ENCODE results near the gene TPX2.
"Not testable (repeated sequence)": the region's sequence is repeated elsewhere in the genome, so short reads cannot be mapped to it uniquely, and the experiment has no call there.

The TPX2 gene

DNA sequence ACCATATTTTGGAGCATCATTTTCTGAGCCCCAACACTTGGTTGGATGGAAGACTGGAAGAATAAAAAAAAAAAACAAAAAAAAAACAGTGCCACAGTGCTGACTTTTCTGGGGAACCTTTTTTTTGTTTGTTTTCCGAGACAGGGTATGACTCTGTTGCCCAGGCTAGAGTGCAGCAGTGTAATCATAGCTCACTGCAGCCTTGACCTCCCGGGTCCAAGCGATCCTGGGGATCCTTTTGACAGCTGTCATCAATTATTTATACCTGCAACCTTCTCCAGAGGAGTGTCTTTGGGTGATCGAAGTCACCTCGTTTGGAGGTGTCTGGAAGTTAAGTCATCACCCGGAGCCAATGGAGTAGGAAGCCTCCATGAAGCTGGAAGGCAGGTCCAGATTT is 7.8 kb upstream of the TPX2 start:
- in situ Hi-C loops (cut with MboI; ENCODE audit: low sequenced_read_pairs, unreplicated experiment), result no loop called here
- TF ChIP-seq CTCF (IDR thresholded peaks at IDR 0.05; ENCODE audit: borderline replicate concordance, control extremely low read depth, extremely low read depth, insufficient read depth, missing control alignments), result no peak
- DNase-seq (ENCODE audit: low spot score), result no peak

DNA sequence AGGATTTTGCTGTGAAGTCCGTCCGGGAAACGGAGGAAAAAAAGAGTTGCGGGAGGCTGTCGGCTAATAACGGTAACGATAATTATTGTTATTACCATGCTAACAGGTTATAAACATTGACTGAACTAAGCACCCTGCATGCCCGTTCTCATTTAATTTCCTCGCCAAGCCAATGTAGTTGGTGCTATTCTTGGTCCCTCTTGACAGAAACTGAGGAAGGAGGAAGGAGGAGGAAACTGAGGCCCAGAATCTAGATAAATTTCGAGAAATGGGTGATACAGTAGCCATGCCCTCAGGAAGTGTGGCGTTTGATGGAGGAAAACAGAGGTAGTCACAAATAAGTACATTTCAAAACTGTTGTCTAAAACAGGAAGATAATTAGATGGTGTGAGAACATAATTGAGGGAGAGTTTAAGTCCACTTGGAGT is 474 bp downstream of the TPX2 start:
- no peak for TF ChIP-seq CTCF (IDR thresholded peaks at IDR 0.05; ENCODE audit: borderline replicate concordance, control extremely low read depth, extremely low read depth, insufficient read depth, missing control alignments)
- DNase-seq (ENCODE audit: low spot score), result no peak
- in situ Hi-C loops (cut with MboI; ENCODE audit: low sequenced_read_pairs, unreplicated experiment), result no loop called here

GRCh38 chr20:31740208-31740607 is 1.1 kb downstream of the TPX2 start:
- in situ Hi-C loops (cut with MboI; ENCODE audit: low sequenced_read_pairs, unreplicated experiment), result no loop called here
- DNase-seq (ENCODE audit: low spot score), result peak; percentile 42
- TF ChIP-seq CTCF (IDR thresholded peaks at IDR 0.05; ENCODE audit: borderline replicate concordance, control extremely low read depth, extremely low read depth, insufficient read depth, missing control alignments), result no peak

GRCh38 chr20:31740656-31741323 is 1.7 kb downstream of the TPX2 start:
- in situ Hi-C loops (cut with MboI; ENCODE audit: low sequenced_read_pairs, unreplicated experiment), result no loop called here
- no peak for DNase-seq (ENCODE audit: low spot score)
- no peak for TF ChIP-seq CTCF (IDR thresholded peaks at IDR 0.05; ENCODE audit: borderline replicate concordance, control extremely low read depth, extremely low read depth, insufficient read depth, missing control alignments)

DNA sequence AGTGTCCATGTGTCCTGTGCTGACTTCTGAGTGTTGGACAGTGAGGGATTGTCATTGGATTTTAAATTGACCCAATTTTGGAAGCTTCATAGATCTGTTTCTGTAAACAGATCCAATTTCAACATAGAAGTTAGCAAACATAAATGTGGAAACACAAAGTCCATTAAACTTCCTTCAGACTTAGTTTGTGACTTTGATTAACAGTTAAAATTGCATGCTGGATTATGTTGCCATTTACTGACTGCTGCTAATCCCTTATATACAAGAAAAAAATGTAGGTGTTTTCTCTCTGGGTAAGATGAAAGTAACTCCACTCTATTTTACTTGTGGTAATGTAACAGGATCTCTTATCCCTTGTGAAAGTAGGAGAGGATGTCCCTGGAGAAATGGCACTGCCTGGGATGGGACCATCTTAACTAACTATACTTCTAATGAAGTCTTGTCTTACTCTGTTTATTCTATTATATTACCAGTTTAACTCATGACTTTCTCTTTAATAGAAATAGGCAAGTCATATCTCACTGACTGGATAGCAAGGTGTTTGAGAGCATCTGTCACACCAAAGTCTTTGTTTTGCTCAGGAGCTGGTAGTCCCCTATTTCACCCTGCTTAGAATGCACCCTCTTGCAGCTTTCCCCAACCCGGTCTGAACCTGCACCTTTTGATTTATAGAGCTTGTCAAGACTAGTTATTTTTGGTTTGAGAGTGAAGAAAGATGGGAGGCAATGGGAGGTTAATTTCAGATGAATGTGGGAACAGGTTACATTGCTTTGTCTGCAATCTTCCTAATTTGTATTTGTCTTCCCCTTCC is 7.2 kb downstream of the TPX2 start:
- in situ Hi-C loops (cut with MboI; ENCODE audit: low sequenced_read_pairs, unreplicated experiment), result no loop called here
- no peak for TF ChIP-seq CTCF (IDR thresholded peaks at IDR 0.05; ENCODE audit: borderline replicate concordance, control extremely low read depth, extremely low read depth, insufficient read depth, missing control alignments)
- DNase-seq (ENCODE audit: low spot score), result peak; percentile 27

DNA sequence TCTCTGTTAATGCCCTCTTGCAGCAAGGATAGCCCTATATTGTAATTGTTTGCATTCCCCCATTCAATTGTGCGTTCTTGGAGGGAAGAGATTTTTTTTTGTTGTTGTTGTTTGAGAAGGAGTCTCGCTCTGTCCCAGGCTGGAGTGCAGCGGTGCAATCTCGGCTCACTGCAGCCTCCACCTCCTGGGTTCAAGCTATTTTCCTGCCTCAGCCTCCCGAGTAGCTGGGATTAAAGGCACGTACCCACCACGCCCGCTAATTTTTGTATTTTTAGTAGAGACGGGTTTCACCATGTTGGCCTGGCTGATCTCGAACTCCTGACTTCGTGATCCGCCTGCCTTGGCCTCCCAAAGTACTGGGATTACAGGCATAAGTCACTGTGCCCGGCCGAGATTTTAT is 7.9 kb downstream of the TPX2 start:
- in situ Hi-C loops (cut with MboI; ENCODE audit: low sequenced_read_pairs, unreplicated experiment), result not testable (repeated sequence)

GRCh38 chr20:31747640-31748039 is 8.6 kb downstream of the TPX2 start:
- DNase-seq (ENCODE audit: low spot score), result no peak
- in situ Hi-C loops (cut with MboI; ENCODE audit: low sequenced_read_pairs, unreplicated experiment), result no loop called here
- no peak for TF ChIP-seq CTCF (IDR thresholded peaks at IDR 0.05; ENCODE audit: borderline replicate concordance, control extremely low read depth, extremely low read depth, insufficient read depth, missing control alignments)

More for the DNA sequence above, 7.9 kb downstream of the TPX2 start:
- DNase-seq (ENCODE audit: low spot score), result not testable (repeated sequence)

All from GM13976 (cell line).